ENCODE data around the gene KRTAP10-12.

KRTAP10-12 gene

GRCh38 chr21:44704636-44705001 lies 7.6 kb downstream of the KRTAP10-12 start:
- ATAC-seq = no peak
- TF ChIP-seq CSRNP3 (CRISPR knock-in tag; IDR thresholded peaks at IDR 0.05) = no peak
- no peak for TF ChIP-seq TOX (CRISPR knock-in tag; IDR thresholded peaks at IDR 0.05; ENCODE audit: borderline replicate concordance)
- TF ChIP-seq ESRRG (CRISPR knock-in tag; IDR thresholded peaks at IDR 0.05) = no peak
- TF ChIP-seq BACH2 (CRISPR knock-in tag; IDR thresholded peaks at IDR 0.05; ENCODE audit: borderline replicate concordance) = no peak
- TF ChIP-seq RARB (CRISPR knock-in tag; IDR thresholded peaks at IDR 0.05) = no peak
- no peak for TF ChIP-seq TSHZ2 (CRISPR knock-in tag; IDR thresholded peaks at IDR 0.05)
- TF ChIP-seq SNAI2 (CRISPR knock-in tag; IDR thresholded peaks at IDR 0.05) = no peak
- TF ChIP-seq TCF4 (CRISPR knock-in tag; IDR thresholded peaks at IDR 0.05; ENCODE audit: borderline replicate concordance) = no peak
- TF ChIP-seq POU6F1 (CRISPR knock-in tag; IDR thresholded peaks at IDR 0.05; ENCODE audit: borderline replicate concordance, low read depth) = no peak
- no peak for TF ChIP-seq ZFP3 (CRISPR knock-in tag; IDR thresholded peaks at IDR 0.05)
- no peak for TF ChIP-seq OSR1 (CRISPR knock-in tag; IDR thresholded peaks at IDR 0.05)

- ATAC-seq = no peak
- TF ChIP-seq PPARA (CRISPR knock-in tag; IDR thresholded peaks at IDR 0.05; ENCODE audit: borderline replicate concordance) (no peak), ARNTL (CRISPR knock-in tag; IDR thresholded peaks at IDR 0.05; ENCODE audit: borderline replicate concordance, low read depth) (no peak), SNAI2 (CRISPR knock-in tag; IDR thresholded peaks at IDR 0.05) (no peak), POU6F1 (CRISPR knock-in tag; IDR thresholded peaks at IDR 0.05; ENCODE audit: borderline replicate concordance, low read depth) (no peak), ZNF565 (CRISPR knock-in tag; conservative IDR thresholded peaks at IDR 0.05; ENCODE audit: low read depth) (no peak)
Measured at GRCh38 chr21:44706026-44706705, 9.2 kb downstream of the KRTAP10-12 start.

GRCh38 chr21:44706706-44707581 lies 10.0 kb downstream of the KRTAP10-12 start:
- TF ChIP-seq ZFP3 (CRISPR knock-in tag; IDR thresholded peaks at IDR 0.05) (no peak), PATZ1 (CRISPR knock-in tag; IDR thresholded peaks at IDR 0.05; ENCODE audit: borderline replicate concordance) (no peak)
- no peak for ATAC-seq

Measured in SK-N-SH treated with all-trans-retinoic acid at 6 μM for 48 hours (cell line).